WTC11 (cell line): ENCODE measurements around the gene SEZ6L2. TPM values are rescaled to one million over a fixed set of nuclear protein-coding genes. Genes with fewer than 3 reads are reported as not detected.

Experiments used
- ATAC-seq: fragments of 200-7000 bp; cut with Tn5 transposase; 2 replicates; pipeline ENCODE4 v1.10.0; 2021; ENCODE audit warnings: mild to moderate bottlenecking, moderate library complexity
- CTCF ChIA-PET: fragments of 300-600 bp; sonication (Branson Sonifier 250); formaldehyde crosslinking; loops from one replicate; lab custom pipeline; 2021; ENCODE audit warnings: antibody characterized with exemption; lab: Charles Lee
- POLR2A ChIA-PET: fragments of 350-600 bp; sonication (Branson Sonifier 250); formaldehyde crosslinking; loops from one replicate; lab custom pipeline; 2021; ENCODE audit warnings: antibody characterized with exemption; lab: Charles Lee
- DNase-seq: peaks from one replicate; pipeline ENCODE4 v3.0.0; 2021; ENCODE audit warnings: low spot score
- H3K27ac Mint-ChIP-seq: 2 replicates; pipeline ENCODE4 v1.8.0; 2021; ENCODE audit warnings: mixed read lengths
- H3K27me3 Mint-ChIP-seq: 2 replicates; pipeline ENCODE4 v1.8.0; 2021; ENCODE audit warnings: low read depth, mild to moderate bottlenecking, moderate library complexity, mixed read lengths
- H3K36me3 Mint-ChIP-seq: 2 replicates; pipeline ENCODE4 v1.8.0; 2021; ENCODE audit warnings: mixed read lengths
- H3K4me1 Mint-ChIP-seq: 2 replicates; pipeline ENCODE4 v1.8.0; 2022; ENCODE audit warnings: mixed read lengths
- H3K4me3 Mint-ChIP-seq: 2 replicates; pipeline ENCODE4 v1.8.0; 2021; ENCODE audit warnings: mild to moderate bottlenecking, moderate library complexity, mixed read lengths
- H3K9me3 Mint-ChIP-seq: 2 replicates; pipeline ENCODE4 v1.8.0; 2021; ENCODE audit warnings: mixed read lengths
- ESRRA ChIP-seq: sonication (generic); formaldehyde crosslinking; IDR thresholded peaks from 2 replicates; pipeline ENCODE4 v1.8.1; 2022; ENCODE audit warnings: mild to moderate bottlenecking, missing genetic modification reagents, borderline replicate concordance
- GABPB1 ChIP-seq: sonication (generic); formaldehyde crosslinking; IDR thresholded peaks from 2 replicates; pipeline ENCODE4 v1.8.1; 2023; ENCODE audit warnings: mild to moderate bottlenecking, missing genetic modification reagents
- GRHL2 ChIP-seq: fragments of 250-450 bp; sonication (Bioruptor Pico); IDR thresholded peaks from 2 replicates; pipeline ENCODE4 v1.8.0; 2022; ENCODE audit warnings: mild to moderate bottlenecking, moderate library complexity; ENCODE audit not compliant: insufficient replicate concordance, severe bottlenecking
- JUN ChIP-seq: sonication (generic); formaldehyde crosslinking; IDR thresholded peaks from 2 replicates; pipeline ENCODE4 v1.8.0; 2023; ENCODE audit warnings: mild to moderate bottlenecking, missing genetic modification reagents
- RORB ChIP-seq: fragments of 250-450 bp; sonication (Bioruptor Pico); IDR thresholded peaks from 2 replicates; pipeline ENCODE4 v1.9.0; 2021; ENCODE audit warnings: mild to moderate bottlenecking
- TCF7 ChIP-seq: sonication (generic); formaldehyde crosslinking; IDR thresholded peaks from 2 replicates; pipeline ENCODE4 v1.8.0; 2022; ENCODE audit warnings: mild to moderate bottlenecking, low read depth, missing genetic modification reagents, moderate library complexity
- ZNF219 ChIP-seq: sonication (generic); formaldehyde crosslinking; IDR thresholded peaks from 2 replicates; pipeline ENCODE4 v1.8.0; 2023; ENCODE audit warnings: missing genetic modification reagents, mild to moderate bottlenecking, borderline replicate concordance
- ZNF671 ChIP-seq: fragments of 250-450 bp; sonication (Bioruptor Pico); IDR thresholded peaks from 2 replicates; pipeline ENCODE4 v1.8.0; 2021; ENCODE audit warnings: mild to moderate bottlenecking
- total RNA-seq: library from RNA; stranded (reverse); gene quantifications from 3 replicates; pipeline ENCODE4 v1.2.3, GENCODE V29; 2021
- TF ChIP-seq, protein P1 (sequence below): sonication (generic); formaldehyde crosslinking; IDR thresholded peaks from 2 replicates; pipeline ENCODE4 v1.8.1; 2023; ENCODE audit warnings: mild to moderate bottlenecking, missing genetic modification reagents
- TF ChIP-seq, protein P2 (sequence below): sonication (generic); formaldehyde crosslinking; IDR thresholded peaks from 2 replicates; pipeline ENCODE4 v1.8.0; 2022; ENCODE audit warnings: mild to moderate bottlenecking, missing genetic modification reagents
- TF ChIP-seq, protein P3 (sequence below): fragments of 200-600 bp; IDR thresholded peaks from 2 replicates; pipeline ENCODE4 v1.8.0; 2022; ENCODE audit warnings: antibody characterized with exemption
- TF ChIP-seq, protein P4 (sequence below): sonication (generic); formaldehyde crosslinking; IDR thresholded peaks from 2 replicates; pipeline ENCODE4 v1.8.0; 2022; ENCODE audit warnings: mild to moderate bottlenecking, missing genetic modification reagents
- TF ChIP-seq, protein P5 (sequence below): sonication (generic); formaldehyde crosslinking; IDR thresholded peaks from 2 replicates; pipeline ENCODE4 v1.8.1; 2022; ENCODE audit warnings: missing genetic modification reagents, borderline replicate concordance
- TF ChIP-seq, protein P6 (sequence below): fragments of 250-450 bp; sonication (Bioruptor Pico); IDR thresholded peaks from 2 replicates; pipeline ENCODE4 v1.9.0; 2021; ENCODE audit warnings: mild to moderate bottlenecking, borderline replicate concordance
- TF ChIP-seq, protein P7 (sequence below): sonication (generic); formaldehyde crosslinking; IDR thresholded peaks from 2 replicates; pipeline ENCODE4 v1.8.0; 2022; ENCODE audit warnings: mild to moderate bottlenecking, missing genetic modification reagents
- TF ChIP-seq, protein P8 (sequence below): sonication (generic); formaldehyde crosslinking; IDR thresholded peaks from 2 replicates; pipeline ENCODE4 v1.8.1; 2022; ENCODE audit warnings: mild to moderate bottlenecking, moderate library complexity, missing genetic modification reagents

SEZ6L2 gene
- total RNA-seq, 1 experiment from 2014 or later = 58.2 TPM

DNA sequence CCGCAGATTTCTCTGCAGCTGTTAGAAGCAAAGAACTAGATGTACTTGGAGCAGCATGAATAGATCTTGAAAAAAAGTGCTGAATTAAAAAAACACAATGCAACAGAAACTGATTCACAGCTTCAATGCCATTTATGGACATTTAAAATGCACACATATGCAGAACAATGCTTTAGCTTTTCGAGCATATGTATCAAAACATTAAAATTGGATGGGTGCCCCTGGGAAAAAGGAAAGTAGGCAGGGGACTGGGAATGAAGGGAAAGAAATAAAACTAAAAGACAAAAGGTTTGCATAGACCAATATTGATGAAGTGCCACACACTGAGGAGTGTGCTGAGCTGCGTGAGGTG is 21.7 kb upstream of the SEZ6L2 start:
- no peak for ATAC-seq
- H3K9me3 Mint-ChIP-seq = no peaks in the 10 kb centered on the region
- no peak for DNase-seq
- H3K36me3 Mint-ChIP-seq = peaks cover 7% of the 10 kb centered on the region
- ChIA-PET CTCF (interaction anchor here (1.4 kb wide), 1 partner anchor 73 kb away, joined by 6 read pairs; no protein-coding TSS in a partner anchor), POLR2A (no interaction called here)
- H3K27ac Mint-ChIP-seq = no peak overlapping the region; the same call in 1 of the 2 replicates
- H3K4me1 Mint-ChIP-seq = peaks cover 4% of the 10 kb centered on the region
- H3K27me3 Mint-ChIP-seq = no peaks in the 10 kb centered on the region
- TF ChIP-seq JUN = no peak
- TF ChIP-seq, protein P1, sequence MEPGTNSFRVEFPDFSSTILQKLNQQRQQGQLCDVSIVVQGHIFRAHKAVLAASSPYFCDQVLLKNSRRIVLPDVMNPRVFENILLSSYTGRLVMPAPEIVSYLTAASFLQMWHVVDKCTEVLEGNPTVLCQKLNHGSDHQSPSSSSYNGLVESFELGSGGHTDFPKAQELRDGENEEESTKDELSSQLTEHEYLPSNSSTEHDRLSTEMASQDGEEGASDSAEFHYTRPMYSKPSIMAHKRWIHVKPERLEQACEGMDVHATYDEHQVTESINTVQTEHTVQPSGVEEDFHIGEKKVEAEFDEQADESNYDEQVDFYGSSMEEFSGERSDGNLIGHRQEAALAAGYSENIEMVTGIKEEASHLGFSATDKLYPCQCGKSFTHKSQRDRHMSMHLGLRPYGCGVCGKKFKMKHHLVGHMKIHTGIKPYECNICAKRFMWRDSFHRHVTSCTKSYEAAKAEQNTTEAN (CRISPR knock-in tag) = no peak
- no peak for TF ChIP-seq RORB (CRISPR knock-in tag)
- TF ChIP-seq, protein P2, sequence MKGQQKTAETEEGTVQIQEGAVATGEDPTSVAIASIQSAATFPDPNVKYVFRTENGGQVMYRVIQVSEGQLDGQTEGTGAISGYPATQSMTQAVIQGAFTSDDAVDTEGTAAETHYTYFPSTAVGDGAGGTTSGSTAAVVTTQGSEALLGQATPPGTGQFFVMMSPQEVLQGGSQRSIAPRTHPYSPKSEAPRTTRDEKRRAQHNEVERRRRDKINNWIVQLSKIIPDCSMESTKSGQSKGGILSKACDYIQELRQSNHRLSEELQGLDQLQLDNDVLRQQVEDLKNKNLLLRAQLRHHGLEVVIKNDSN (CRISPR knock-in tag) = no peak
- no peak for TF ChIP-seq ZNF219
- no peak for TF ChIP-seq GABPB1 (CRISPR knock-in tag)
- TF ChIP-seq, protein P3, sequence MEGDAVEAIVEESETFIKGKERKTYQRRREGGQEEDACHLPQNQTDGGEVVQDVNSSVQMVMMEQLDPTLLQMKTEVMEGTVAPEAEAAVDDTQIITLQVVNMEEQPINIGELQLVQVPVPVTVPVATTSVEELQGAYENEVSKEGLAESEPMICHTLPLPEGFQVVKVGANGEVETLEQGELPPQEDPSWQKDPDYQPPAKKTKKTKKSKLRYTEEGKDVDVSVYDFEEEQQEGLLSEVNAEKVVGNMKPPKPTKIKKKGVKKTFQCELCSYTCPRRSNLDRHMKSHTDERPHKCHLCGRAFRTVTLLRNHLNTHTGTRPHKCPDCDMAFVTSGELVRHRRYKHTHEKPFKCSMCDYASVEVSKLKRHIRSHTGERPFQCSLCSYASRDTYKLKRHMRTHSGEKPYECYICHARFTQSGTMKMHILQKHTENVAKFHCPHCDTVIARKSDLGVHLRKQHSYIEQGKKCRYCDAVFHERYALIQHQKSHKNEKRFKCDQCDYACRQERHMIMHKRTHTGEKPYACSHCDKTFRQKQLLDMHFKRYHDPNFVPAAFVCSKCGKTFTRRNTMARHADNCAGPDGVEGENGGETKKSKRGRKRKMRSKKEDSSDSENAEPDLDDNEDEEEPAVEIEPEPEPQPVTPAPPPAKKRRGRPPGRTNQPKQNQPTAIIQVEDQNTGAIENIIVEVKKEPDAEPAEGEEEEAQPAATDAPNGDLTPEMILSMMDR = no peak
- no peak for TF ChIP-seq TCF7
- TF ChIP-seq ZNF671 (CRISPR knock-in tag) = no peak
- TF ChIP-seq, protein P4, sequence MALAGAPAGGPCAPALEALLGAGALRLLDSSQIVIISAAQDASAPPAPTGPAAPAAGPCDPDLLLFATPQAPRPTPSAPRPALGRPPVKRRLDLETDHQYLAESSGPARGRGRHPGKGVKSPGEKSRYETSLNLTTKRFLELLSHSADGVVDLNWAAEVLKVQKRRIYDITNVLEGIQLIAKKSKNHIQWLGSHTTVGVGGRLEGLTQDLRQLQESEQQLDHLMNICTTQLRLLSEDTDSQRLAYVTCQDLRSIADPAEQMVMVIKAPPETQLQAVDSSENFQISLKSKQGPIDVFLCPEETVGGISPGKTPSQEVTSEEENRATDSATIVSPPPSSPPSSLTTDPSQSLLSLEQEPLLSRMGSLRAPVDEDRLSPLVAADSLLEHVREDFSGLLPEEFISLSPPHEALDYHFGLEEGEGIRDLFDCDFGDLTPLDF (CRISPR knock-in tag) = no peak
- TF ChIP-seq, protein P5, sequence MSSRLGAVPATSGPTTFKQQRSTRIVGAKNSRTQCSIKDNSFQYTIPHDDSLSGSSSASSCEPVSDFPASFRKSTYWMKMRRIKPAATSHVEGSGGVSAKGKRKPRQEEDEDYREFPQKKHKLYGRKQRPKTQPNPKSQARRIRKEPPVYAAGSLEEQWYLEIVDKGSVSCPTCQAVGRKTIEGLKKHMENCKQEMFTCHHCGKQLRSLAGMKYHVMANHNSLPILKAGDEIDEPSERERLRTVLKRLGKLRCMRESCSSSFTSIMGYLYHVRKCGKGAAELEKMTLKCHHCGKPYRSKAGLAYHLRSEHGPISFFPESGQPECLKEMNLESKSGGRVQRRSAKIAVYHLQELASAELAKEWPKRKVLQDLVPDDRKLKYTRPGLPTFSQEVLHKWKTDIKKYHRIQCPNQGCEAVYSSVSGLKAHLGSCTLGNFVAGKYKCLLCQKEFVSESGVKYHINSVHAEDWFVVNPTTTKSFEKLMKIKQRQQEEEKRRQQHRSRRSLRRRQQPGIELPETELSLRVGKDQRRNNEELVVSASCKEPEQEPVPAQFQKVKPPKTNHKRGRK (CRISPR knock-in tag) = no peak
- TF ChIP-seq, protein P6, sequence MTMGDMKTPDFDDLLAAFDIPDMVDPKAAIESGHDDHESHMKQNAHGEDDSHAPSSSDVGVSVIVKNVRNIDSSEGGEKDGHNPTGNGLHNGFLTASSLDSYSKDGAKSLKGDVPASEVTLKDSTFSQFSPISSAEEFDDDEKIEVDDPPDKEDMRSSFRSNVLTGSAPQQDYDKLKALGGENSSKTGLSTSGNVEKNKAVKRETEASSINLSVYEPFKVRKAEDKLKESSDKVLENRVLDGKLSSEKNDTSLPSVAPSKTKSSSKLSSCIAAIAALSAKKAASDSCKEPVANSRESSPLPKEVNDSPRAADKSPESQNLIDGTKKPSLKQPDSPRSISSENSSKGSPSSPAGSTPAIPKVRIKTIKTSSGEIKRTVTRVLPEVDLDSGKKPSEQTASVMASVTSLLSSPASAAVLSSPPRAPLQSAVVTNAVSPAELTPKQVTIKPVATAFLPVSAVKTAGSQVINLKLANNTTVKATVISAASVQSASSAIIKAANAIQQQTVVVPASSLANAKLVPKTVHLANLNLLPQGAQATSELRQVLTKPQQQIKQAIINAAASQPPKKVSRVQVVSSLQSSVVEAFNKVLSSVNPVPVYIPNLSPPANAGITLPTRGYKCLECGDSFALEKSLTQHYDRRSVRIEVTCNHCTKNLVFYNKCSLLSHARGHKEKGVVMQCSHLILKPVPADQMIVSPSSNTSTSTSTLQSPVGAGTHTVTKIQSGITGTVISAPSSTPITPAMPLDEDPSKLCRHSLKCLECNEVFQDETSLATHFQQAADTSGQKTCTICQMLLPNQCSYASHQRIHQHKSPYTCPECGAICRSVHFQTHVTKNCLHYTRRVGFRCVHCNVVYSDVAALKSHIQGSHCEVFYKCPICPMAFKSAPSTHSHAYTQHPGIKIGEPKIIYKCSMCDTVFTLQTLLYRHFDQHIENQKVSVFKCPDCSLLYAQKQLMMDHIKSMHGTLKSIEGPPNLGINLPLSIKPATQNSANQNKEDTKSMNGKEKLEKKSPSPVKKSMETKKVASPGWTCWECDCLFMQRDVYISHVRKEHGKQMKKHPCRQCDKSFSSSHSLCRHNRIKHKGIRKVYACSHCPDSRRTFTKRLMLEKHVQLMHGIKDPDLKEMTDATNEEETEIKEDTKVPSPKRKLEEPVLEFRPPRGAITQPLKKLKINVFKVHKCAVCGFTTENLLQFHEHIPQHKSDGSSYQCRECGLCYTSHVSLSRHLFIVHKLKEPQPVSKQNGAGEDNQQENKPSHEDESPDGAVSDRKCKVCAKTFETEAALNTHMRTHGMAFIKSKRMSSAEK = no peak
- no peak overlapping the region for H3K4me3 Mint-ChIP-seq

DNA sequence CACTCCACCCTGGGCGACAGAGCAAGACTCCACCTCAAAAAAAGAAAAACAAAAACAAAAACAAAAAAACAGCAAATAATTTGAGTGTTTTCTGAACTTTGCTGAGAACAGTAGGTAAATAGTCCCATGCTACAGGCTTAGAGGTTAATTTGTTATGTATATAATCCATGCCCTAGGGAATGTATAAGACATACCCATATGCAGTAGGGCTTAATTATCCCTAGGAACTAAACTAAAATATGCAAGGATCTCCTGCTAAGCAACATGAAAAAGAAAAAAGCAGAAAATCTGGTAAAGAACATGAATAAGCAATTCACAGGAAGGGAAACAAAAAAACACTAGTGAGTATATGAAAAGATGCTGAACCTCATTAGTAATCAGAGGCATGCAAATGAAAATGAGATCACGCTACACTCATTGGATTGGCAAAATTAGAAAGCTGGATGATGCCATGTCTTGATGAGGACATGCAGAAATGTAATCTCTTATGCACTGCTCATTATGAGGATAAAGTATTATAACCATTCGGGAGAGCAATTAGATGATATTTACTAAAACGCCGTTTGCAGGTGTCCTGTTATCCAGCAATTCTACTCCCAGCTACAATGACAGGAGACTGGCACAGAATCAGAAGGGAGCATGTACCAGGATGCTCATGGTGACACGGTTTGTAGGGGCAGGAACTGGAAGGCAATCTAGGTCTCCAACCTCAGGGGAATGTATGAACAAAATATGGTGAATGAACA is 21.1 kb upstream of the SEZ6L2 start:
- Mint-ChIP-seq H3K36me3 (peaks cover 7% of the 10 kb centered on the region), H3K4me3 (no peak overlapping the region), H3K4me1 (peaks cover 4% of the 10 kb centered on the region), H3K9me3 (no peaks in the 10 kb centered on the region), H3K27me3 (no peaks in the 10 kb centered on the region), H3K27ac (no peak overlapping the region)
- POLR2A ChIA-PET = no interaction called here
- ATAC-seq (no peak), DNase-seq (no peak)
- CTCF ChIA-PET = interaction anchor here (1.4 kb wide), 1 partner anchor 72 kb away, joined by 6 read pairs; no protein-coding TSS in a partner anchor
- TF ChIP-seq ZNF671 (CRISPR knock-in tag) (no peak), GRHL2 (CRISPR knock-in tag) (no peak), ESRRA (CRISPR knock-in tag) (no peak)
- TF ChIP-seq, protein P1 (CRISPR knock-in tag) = no peak
- TF ChIP-seq, protein P7, sequence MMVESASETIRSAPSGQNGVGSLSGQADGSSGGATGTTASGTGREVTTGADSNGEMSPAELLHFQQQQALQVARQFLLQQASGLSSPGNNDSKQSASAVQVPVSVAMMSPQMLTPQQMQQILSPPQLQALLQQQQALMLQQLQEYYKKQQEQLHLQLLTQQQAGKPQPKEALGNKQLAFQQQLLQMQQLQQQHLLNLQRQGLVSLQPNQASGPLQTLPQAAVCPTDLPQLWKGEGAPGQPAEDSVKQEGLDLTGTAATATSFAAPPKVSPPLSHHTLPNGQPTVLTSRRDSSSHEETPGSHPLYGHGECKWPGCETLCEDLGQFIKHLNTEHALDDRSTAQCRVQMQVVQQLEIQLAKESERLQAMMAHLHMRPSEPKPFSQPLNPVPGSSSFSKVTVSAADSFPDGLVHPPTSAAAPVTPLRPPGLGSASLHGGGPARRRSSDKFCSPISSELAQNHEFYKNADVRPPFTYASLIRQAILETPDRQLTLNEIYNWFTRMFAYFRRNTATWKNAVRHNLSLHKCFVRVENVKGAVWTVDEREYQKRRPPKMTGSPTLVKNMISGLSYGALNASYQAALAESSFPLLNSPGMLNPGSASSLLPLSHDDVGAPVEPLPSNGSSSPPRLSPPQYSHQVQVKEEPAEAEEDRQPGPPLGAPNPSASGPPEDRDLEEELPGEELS = no peak
- TF ChIP-seq, protein P8, sequence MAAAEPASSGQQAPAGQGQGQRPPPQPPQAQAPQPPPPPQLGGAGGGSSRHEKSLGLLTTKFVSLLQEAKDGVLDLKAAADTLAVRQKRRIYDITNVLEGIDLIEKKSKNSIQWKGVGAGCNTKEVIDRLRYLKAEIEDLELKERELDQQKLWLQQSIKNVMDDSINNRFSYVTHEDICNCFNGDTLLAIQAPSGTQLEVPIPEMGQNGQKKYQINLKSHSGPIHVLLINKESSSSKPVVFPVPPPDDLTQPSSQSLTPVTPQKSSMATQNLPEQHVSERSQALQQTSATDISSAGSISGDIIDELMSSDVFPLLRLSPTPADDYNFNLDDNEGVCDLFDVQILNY (CRISPR knock-in tag) = no peak
